HG02973 (cell line): Measurements from ENCODE around the gene SLC41A3.

Experiments used
- ATAC-seq: cut with Tn5 transposase; IDR thresholded peaks from one replicate; pipeline ENCODE4 v1.9.1; 2021; ENCODE audit warnings: moderate library complexity; ENCODE audit not compliant: unreplicated experiment

The SLC41A3 gene

GRCh38 chr3:126031981-126032471 lies 51.9 kb downstream of the SLC41A3 start:
- no peak for ATAC-seq

GRCh38 chr3:126030455-126030854 lies 53.5 kb downstream of the SLC41A3 start:
- no peak for ATAC-seq

- ATAC-seq, result no peak
Measured at GRCh38 chr3:126029241-126029640, 54.7 kb downstream of the SLC41A3 start.

- ATAC-seq, result no peak
Measured at GRCh38 chr3:126028096-126028495, 55.8 kb downstream of the SLC41A3 start.

DNA sequence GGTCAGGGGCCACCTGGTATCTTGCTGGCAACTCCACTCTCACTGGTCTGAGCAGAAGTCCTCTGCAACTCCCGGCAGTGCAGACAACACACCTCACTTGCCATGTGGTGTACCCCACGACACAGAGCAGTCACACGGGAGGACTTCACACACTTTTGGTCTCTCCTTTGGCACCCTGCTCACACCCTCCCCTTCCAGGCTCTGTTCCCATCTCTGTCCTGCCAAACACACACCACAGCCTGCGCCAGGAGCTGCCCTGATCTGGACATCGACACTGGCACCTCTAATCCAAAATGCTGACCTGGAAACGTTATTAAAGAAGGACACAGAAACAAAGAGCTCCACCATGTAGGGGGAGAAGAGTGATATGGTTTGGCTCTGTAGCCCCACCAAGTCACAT lies 57.2 kb downstream of the SLC41A3 start:
- ATAC-seq, result no peak

- ATAC-seq, result no peak
Measured at GRCh38 chr3:126026277-126026751, 57.6 kb downstream of the SLC41A3 start.

- ATAC-seq, result no peak
Measured at GRCh38 chr3:126025862-126026261, 58.1 kb downstream of the SLC41A3 start.

GRCh38 chr3:126025116-126025729 lies 58.7 kb downstream of the SLC41A3 start:
- no peak for ATAC-seq

DNA sequence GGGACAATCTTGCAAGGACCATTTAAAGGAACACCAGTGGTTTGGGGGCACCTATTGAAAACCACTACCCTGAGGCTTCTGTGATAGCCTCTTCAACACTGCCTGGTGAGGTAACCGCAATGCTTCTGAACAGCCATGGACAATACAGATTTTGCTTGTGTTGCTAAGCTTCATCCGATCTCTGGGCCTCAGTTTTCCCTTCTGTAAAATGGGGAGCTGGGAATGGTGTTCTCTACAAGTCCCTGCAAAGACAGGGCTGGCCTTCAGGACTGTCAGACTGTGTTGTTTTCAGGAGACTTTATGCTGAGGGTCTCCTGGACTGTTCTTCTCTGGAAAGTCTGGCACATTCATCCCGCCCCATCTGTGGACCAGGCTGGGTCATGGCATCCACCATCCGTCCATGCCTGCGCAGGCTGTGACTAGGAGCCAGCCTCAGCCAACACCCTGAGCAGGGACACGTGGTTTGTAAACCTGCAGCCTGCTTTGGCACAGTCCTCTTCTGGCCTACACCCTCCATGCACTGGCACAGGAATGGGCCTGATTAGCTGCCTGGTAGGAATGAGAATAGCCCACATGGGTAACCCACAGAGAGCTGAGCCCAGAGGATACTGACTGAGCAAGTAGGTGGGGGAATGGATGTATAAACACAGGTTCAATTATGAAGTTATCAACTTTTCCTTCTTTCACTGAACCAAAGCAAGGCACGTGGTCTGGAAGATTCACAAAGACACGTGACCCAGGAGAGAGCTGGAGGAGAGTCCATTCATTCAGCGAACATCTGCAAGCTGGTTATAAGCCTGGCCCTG lies 59.7 kb downstream of the SLC41A3 start:
- ATAC-seq, result no peak

GRCh38 chr3:126023390-126023789 lies 60.5 kb downstream of the SLC41A3 start:
- no peak for ATAC-seq

DNA sequence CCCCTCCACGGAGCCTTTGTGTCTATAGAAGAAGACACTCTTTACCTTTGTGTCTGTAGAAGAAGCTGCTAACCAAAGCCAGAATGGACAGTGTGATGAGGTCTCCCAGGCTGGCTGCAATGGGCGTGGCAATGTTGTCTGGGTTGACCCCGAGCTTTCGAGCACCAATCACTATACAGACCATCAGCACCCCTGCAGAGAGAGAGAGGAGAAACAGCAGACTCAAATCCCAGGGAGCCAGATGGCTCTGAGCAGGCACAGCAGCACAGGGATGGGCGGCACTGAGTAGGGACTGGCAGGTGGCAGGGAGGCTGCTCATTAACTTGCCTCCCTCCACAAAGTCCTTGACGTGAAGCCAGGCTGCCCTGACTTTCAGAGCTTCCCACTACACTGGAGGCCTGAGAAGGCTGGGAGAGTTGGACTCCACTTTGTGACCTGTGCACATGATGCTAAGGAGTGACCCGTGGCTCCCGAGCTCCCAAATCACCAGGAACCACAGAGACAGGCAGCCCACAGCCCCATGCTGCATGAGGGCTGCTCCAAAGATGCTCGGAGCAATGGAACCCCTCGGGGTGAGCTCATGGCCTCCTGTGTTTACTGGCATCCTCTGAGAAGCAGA lies 61.1 kb downstream of the SLC41A3 start:
- no peak for ATAC-seq

DNA sequence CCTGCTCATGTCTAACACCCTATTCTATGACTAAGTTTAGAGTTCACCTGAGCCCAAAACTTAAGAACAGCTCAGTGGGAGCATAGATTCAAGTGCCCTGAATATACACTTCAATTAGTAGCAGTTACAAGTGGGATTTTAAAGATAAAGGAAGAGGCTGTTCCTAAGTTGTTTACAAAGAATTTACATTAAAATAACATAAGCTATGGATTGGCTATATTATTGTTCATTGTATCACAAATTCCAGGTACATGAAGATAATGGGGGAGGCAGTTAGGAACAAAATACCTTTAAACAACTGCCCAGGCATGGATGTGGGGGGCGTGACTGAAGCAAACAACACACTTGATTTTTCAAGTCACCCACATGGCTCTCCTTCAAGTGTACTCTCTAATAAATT lies 62.2 kb downstream of the SLC41A3 start:
- no peak for ATAC-seq

DNA sequence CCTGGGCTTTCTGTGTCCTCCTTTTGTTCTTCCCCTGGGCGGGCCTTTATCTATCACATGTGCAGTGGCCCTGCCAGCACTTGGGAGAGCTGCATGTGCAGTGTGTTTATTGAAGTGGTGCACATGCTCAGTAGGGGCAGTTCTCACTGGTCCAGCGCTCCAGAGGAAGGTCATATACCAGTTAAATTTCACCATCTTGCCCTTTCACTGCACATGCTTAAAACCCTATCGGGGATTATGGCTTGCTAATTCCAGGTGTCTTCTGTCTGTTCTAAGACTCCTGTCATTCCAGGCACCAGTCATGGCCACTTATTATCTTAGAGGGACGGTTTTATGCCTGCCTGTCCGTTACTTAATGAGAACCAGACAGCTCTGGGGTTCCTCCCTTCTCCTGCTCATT lies 62.7 kb downstream of the SLC41A3 start:
- no peak for ATAC-seq

- ATAC-seq, result no peak
Measured at GRCh38 chr3:126019683-126020082, 64.2 kb downstream of the SLC41A3 start.

DNA sequence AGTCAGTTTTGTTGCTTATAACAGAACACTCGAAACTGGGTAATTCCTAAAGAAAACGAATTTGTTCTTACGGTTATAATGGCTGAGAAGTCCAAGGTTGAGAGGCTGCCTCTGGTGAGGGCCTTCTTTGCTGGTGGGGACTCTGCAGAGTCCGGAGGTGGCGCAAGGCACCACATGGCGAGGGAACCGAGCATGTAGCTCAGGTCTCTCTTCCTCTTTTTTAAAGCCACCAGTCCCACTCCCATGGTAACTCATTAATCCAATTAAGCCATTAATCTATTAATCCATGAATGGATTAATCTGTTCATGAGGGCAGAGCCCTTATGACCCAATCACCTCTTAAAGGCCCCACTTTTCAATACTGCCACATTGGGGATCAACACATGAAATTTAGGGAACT lies 64.9 kb downstream of the SLC41A3 start:
- no peak for ATAC-seq

DNA sequence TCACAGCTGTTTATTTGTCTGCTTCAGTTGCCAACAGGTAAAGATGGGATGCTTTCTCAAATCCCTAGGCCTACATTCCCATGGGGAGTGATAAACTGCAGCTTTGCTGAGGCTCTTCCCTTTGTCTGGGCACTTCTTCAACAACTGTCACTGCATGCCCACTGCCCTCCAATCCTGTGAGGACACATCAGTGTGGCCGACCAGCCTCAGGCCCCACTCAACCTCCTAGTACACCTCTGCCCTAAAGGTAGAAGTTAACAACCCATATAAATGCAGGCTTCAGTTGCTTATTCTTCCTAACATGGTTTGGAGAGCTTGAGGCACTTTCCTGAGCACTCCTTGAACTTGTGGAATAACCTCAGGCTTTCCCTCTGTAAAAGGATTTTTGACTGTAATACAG lies 65.4 kb downstream of the SLC41A3 start:
- no peak for ATAC-seq

DNA sequence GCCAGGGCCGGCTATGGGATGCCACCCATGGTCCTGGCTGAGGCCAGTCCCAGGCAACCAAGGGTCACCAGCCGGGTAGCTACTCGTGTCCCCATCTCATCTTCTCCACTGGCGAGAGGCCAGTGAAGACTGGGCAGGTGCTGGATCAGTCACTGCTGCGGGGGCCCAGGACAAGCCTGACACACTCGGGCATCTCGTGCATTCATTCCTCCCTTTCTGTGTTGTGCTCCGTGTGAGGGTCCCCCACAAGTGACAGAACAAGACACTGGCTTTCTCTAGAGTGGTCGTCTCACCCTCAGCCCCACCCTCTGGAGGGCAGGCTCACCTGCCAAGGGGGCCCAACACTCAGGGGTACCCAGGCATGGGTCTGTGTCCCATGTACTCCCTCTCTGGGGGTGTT lies 66.6 kb downstream of the SLC41A3 start:
- ATAC-seq, result no peak

GRCh38 chr3:126016616-126017015 lies 67.3 kb downstream of the SLC41A3 start:
- ATAC-seq, result no peak

GRCh38 chr3:126015075-126015474 lies 68.8 kb downstream of the SLC41A3 start:
- ATAC-seq, result no peak

- ATAC-seq, result no peak
Measured at GRCh38 chr3:126014252-126014651, 69.7 kb downstream of the SLC41A3 start.

DNA sequence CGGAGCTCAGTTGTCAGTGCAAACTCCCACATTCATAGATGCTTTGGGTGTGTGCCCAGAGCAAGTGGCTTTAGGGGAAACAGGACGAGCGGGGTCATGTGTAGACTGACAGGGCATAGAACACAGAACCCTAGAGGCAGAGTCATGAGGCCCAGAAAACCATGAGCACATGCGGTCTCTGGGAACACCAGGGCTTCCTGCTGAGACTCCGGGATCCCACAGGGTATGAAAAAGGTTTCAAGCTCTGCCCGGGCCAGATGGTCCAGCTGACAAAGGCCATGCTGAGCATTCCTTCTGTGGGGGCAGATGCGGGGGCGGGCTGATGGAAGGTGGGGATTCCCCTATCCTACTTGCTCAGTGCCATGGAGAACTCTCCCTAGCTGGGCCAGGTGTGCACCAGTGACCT lies 70.2 kb downstream of the SLC41A3 start:
- no peak for ATAC-seq

GRCh38 chr3:126009181-126009580 lies 74.7 kb downstream of the SLC41A3 start:
- no peak for ATAC-seq
